HG03103 (cell line): Measurements from ENCODE around the gene PHF24.
A peak's percentile ranks its signal among the peaks of the same experiment; 100 is the strongest.

ENCODE experiments used
- ATAC-seq: cut with Tn5 transposase; IDR thresholded peaks from one replicate; pipeline ENCODE4 v1.9.1; 2021; ENCODE audit warnings: low read depth; ENCODE audit not compliant: unreplicated experiment

The PHF24 gene

DNA sequence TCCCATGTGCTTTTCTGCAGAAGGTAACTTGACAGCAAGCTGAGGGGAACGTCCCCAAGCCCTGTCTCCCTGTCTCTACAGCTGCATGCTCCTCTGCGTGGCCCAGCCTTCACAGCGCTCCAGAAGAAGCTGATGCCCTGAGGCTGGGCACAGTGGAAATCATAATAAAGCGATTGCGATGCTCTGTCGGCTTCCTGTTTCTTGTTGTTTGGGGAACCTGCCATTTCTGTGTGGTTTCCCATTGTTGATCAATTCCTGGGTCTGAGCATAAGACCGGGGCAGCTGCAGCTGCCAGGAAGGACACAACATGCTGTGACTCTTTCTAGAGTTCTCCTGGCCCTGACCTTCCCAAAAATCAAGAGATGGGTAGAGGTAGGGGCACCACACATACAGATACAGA is 24.3 kb downstream of the PHF24 start:
- no peak for ATAC-seq

DNA sequence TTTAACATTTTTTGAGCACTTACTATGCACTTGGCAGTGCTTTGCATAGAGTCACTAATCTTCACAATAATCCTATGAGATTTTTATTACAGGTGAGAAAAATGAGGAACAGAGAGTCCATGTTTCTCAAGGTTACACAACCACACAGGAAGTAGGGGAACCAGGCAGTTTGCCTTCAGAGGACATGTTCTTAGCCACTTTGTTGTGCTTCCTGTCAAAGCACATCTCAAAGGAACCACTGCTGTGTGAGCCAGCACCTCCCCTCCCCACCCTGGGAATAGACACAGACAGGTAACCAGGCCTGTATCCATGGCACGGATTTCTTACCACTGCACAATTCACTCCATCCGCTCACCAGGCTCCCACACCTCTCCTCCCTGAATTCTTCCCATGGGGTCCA is 25.1 kb downstream of the PHF24 start:
- ATAC-seq: peak; percentile 45

DNA sequence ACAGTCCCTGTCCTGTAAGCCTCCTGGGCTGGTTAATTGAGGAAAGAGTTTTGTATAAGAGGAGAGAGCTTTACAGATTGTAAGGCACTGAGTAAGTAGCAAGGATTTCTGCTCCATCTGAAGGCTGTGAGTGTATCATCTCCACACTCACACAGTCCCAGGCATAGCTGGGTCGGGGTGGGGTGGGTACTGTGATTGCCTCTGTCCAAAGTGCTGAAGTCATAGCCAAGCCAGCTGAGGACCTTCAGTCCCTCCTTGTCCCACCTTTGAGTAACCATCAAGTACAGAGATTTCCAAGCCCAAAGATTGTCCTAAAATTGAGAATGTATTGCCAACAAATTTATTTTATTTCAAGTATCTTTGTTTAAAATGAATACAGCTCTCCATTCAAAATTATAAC is 26.0 kb downstream of the PHF24 start:
- no peak for ATAC-seq

DNA sequence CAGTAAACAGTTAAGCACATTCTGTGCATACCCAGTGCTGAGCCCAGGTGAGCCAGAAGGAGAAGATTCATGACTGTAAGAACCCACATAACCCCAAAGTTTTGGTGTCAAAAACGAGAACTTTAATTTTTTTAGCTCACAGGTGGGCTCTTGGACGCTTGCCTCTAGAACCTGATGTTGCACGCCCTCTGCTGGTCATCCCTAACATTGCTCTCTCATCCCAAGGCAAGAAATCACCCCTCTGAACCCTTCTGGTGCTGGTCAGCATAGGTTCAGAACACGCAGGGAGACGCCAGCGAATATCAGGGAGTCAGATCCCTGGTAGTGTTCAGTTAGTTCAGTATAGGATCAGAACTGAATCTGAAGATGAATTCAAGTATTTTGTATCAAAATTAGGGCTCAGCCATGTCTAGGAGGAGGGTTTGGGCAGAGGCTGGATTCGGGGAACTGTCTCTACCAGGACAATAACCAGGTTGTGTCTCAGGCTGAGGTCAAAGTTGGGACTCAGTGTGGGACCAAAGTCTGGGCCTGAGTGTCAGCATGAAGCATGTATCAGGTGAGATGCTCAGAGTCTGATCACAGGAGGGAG is 27.3 kb downstream of the PHF24 start:
- no peak for ATAC-seq

DNA sequence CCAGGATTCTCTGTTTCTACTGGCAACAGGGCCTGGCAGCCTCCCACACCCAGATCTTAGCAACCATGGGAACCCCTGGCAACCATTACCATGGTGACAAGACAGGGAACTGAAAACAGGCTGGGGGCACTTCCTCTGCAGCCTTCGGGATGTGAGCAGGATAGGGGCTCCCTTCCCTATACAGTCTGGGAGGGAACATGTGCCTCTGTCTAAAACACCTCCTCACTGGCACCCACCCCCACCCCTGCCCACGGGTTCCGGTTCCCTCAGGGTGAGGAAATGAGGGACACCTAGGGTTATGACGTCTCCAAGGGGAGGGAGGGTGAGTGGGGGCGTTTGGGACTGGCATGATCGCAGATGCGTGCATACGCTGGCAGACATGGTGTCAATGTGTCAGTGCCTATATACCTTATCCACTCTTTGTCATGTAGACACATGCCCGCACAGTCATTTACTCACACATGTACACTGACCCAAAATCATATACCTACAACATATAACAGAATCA is 28.5 kb downstream of the PHF24 start:
- no peak for ATAC-seq

DNA sequence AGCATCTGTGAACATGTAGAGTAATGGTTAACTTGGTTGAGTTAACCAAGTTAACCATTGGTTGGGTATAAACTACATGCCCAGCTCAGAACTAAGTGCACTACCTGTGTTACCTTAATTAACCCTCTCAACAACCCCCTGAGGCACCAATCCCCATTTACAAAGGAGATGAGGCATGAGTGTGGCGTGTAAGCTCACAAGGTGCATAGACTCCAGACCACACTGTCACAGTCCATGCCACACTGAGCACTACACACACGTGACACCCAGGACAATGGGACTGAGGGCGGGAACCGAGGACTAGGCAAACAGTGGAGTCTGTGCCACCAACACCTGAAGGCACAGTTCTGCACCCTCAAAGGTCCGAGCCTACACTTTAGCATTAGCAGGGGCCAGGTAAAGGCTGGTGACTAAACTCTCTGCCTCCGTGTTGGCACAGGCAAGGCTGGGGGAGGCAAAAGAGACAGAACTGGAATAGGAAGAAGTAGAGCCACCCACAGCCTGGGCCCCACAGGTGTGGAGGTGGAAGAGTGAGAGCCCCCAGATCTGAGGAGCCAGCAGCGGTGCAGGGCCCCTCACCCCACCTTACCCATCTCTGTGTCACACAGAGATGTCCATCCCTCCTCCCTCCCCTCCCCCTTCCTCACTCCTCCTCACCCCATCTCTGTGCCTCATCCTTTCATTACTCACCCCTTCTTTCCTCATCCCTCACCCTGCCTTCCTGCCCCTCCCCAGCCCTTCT is 29.2 kb downstream of the PHF24 start:
- ATAC-seq: no peak

DNA sequence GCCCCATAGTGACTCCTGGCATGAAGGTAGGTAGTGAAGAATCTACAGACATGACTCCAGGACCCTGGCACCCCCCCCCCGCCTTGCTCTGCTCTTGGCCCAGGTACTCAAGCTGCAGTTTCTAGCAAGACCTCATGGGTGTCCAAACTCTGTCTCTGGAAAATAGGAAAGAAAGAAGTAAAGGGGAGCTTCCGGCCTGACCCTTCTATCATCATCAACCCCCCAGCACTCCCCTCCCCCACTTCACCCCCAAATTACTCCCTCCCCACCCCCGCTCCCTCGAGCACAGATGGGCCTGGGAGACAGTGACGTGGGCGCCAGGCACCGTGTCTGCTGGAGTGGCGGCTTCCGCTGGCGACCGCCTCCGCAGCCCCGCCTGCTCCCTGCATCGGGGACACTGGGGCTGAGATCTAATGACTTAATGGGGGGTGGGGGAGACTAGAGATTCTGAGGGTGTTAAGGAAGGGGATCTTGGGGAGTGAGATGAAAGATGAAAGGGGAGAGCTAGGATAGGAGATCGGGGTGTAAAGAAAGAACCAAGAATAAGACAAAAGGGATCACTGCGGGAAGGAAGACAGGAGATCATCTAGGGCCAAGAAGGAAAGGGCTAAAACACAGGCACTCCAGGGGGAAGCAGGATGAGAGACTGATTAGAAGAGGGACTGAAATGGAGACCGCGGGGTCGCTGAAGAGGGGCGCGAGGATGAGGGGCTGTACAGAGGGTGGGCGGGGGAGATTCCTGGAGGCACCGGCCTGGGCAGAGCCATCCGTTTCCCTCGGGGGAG is 30.3 kb downstream of the PHF24 start:
- ATAC-seq: no peak

DNA sequence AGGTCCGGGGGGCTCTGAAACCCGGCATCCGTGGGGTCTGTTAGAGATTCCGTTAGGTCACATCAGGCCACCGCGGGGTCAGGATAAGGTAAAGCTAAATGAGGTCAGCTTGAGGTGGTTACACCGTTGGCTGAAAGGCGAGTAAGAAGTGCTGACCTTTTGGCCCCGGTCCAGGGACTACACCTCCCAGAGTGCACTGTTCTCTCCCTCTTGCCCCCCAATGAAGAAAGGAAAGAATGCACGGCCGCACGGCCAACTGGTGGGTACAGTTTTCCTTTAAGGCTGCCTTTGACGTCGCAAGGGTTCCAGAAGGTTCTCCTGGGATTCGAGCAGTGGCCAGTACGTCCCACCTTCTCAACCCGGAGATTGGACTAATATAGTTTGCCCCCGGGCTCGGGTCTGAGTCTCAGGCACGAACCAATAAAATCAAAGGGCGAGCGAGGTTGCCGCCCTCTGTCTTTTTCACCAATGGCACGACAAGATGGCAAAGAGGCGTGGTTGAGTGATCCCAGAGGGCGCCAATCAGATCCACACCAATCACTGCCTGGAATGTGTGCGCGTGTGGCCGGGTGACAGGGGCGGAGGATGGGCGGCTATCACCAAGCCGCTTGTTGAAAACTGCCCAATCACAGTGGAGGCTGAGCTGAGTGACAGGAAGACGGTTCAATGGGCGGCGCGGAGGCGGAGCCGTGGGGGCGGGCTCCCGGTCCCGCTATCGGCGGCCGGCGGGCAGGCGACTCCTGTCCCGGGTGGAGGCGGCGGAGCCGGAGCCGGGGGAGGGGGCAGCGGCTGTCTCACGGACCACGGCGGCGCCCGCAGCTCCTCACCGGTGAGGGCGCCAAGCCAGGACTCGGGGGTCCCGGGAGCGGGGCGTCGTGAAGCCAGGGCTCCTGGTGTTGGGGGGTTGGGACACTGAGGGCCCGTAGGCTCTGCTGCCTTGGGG is 31.2 kb downstream of the PHF24 start, which contains the start of gene DNAJB5:
Gene DNAJB5 (plus strand): TSS at position 743 of the 943 bp plus-strand sequence. CDS start 886 bp downstream, outside the sequence.
- ATAC-seq: peak; percentile 71

DNA sequence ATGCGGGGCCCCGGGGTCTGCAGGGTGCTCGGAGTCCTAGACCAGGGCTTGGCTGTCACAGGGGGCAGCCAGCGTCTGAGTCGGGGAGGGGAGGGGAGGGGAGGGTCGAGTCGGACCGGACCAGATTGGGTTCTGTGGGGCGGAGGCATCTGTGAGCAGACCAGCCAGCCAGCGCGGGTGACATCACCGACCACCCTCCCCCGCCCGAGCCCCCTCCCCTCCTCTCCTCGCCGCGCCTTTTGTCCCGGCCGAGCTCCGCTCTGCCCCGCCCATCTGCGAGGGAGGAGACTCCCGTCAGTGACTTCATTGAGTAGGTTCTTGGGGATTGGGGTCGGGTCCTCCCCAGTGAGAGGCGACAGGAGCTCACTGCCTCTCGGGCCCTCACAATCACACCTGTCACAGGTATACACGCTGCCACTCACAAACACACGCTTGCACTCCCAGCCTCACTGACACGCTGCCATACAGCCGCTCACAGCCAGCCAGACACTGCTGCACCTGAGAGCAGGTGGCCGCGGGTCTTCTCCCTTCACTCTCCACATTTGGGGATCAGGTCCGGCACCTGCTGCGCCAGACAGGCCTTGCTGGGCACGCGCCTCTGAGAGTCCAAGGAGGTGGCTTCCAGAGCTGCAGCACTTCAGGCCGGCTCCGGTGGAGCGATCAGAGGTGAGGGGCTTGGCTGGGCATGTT is 32.0 kb downstream of the PHF24 start:
- no peak for ATAC-seq

DNA sequence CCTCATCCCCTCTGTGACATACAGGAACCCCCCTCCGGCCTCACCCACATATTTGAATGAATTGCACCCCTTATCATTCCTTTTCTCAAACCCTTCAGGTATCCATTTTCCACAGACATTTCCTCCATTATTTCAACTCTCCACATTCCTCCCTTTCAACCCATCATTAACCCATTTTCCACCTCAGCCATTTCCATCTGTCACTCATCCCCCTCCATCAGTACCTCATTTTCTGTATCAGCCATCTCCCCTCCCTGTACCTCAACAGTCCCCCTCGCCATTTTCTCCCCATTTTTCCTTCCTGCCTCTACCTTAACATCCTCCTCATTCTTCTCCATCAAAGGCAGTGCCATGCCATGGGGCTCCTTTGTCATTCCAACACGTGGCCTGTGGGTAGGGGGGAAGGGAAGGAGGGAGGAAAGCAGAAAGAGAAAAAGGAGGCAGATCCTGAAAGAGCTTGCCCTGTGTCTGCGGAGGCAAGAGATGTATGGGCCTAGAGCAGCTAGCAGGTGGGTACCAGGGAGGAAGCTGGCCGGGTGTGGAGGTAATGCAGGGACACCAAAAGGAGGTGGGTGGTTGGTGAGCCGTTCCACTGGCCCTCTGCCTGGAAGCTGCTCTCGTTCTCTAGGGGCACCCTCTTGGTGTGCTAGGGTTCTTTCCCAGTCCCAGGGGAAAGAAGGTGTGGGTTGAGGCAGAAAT is 33.0 kb downstream of the PHF24 start:
- no peak for ATAC-seq

DNA sequence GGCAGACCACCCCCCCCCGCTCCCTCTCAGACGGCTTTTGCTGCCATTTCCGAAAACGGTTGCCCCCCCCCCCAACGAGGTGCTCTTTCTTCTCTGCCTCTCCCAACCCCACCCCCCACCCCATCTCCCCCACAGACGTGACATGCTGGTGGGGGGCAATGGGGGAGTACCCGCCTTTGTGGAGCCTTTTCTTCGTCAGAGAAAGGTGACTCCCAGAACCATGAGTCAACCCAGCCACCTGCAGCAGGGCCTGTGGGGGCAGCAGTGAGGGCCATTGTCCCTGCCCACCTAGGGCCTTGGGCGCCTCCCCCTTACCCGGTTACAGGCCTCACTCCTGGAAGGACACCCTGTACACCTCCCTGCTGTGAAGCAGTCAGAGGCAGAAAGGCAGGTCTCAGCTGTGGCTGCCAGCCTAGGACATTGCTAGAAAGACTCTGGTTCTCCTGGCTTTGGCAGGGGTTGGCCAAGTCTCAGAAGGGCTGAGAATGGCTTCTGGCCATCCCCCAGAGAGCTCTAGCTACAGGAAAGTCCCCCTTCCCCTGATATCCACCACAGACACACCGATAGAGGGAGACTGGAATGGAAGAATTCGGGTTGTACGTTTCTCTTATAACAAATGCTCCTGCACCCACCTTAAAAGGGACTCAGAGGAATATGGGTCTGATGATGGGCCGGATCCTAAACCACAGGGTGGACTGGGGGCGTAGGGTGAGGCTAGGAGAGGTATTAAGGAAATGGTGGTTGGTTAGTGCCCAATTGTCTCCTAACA is 33.7 kb downstream of the PHF24 start:
- no peak for ATAC-seq

DNA sequence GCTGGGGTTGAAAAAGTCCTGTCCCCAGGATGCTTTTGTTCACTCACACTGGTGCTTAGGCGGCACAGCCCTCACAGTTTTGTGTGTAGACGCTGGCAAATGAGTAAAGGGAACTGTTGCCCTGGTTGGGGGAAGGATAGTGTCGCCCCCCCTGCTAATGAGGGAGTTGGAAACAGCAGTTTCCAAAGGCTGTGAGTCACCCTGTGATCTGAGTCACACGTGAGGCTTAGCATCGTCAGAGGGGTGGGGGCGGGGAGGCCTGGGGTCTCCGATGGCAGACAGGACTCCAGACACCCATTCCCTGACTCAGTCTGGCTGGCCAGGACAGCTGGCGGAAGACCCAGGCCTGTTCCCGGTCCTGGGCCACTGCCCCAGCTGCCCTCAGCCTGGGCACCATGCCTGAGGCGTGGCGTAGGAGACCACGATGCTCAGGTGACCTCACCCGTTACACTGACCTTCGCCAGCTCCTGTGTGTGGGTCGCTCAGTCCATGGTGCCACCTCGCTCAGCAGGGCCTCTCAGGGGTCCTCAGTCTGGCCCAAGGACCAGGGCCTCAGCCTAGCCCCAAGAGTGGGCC is 34.4 kb downstream of the PHF24 start:
- no peak for ATAC-seq

DNA sequence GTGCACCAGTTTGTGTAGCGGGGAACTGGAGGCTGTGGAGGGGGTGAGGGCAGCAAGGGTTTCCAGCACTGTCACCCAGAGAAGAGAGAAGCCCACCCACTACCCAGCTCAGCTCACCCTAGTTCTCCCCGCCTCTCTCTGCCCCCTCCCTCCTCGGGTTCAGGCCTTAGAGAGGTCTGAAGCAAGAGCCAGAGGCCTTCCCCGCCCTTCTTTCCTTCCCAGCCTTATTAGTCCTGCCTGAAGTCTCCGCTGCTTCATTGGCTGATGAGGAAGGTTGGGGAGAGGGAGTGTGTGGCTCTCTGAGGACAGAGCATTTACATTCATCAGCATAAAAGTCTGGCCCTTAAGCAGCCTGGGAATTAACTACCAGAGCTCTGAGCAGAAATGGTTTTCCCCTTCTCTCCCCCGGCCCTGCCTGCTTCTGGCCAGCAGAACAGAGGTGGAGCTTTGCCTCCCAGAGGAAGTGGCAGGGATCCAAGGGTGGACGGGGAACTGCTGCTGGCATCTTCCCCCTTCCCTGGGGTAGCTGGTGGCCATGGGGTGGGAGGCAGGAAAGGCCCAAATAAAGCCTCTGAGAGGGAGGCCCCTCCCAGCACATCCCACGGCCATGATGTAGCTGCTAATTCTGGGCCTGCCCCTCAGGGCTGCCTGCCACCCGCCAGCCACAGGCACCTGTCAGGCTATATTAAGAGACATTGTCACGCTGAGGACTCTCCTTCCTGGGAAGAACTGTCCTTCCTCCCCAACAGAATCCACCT is 35.6 kb downstream of the PHF24 start:
- ATAC-seq: no peak

DNA sequence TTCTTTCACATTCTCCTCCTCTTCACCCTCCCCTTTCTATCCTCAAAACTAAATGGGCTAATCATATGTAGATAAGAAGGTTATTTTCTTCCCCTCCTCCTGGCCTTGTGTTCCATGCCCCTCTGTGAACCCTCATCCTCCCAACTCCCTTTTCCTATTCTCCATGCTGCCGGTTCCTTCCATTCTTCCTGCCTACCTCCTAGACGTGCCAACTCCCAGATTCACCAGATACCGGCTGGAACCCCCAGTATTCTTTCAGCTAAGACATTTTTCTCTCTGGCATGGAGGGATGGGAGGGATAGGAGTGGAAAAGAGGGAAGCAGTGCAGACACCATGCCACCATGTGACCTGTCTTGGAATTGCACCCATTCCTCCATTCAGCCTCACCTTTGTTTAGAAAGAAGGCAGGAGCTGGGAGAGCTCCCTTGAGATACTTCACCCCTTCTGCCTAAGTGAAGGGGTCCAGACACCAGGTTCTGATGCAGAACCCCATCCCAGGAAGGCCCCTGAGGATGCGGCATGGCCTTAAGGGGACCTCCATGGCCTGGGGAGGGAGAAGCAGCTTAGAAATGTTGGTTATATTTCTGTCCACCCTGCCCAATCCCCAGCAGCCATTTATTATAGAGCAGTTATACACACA is 36.3 kb downstream of the PHF24 start:
- no peak for ATAC-seq

DNA sequence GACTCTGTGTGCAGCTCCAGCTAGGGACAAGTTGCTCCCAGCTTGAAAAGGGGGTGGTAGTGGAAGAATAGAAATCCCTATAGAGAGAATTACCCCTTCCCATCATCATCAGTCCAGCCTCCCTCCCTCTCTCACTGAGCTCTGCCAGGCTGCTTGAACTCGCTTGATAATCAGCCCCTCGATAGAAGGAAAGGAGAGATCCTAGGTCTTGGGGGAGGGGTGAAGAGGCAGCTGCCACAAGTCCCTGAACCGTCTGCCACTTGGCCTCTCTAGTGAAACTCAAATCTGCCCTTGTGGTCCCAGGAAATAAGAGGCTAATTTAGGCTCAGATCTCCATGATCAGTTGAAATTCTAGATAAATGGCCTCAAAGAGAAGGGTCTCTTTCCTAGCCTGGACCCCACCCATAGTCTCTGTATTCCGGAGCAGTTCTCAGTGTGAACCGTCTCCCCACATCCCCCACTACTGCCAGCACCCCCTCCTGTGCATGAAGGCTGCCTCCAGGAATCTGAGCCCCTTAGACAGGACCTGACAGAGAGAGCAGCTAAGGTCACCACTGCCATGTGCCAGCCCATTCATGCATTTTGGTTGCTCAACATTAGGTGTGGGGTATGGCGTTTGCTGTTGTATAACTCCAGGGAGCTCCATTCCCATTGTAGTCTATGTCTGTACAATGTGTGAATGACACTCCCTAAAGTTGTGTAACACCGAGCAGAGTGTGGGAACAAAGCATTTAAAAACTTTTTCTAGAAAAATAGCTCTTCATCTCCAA is 37.0 kb downstream of the PHF24 start:
- ATAC-seq: no peak

DNA sequence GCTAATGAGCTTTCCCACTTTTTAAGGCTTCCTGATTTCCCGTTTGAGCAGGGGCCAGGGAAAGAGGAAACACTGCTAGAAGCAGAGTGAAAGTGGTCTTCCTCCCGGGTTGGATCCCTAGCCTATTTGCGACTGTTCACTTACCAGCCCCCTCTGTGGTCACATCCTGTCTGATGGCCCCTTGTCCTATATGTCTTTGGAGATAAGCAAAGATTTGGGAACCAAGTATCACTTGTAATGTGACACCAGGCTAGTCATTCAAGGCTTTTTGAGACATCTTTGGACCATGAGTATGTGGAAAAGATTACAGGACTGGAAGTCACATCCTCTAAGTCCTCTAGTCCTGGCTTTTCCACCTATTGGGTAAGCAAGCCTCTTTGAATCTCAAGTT is 37.6 kb downstream of the PHF24 start:
- no peak for ATAC-seq
